ENCODE results near the gene CMIP.

DNA sequence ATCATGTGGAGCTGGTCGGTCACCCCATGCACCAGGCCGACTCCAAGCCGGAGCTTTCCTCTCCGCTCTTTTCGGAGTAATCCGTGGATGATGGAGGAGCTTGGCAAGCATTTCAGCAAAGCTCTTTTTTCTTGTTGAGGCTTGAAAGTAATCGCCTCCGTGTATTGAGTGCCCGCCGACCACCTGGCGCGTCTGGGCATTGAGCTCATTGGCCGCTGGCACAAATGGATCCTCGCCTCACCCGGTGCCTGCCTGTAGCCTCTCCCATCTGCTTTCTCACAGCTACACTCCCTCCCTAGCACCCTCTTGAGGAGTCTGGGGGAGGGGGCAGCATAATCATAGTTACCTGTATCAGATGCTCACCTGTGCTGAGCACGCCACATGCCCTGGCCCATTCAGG, 148.9 kb downstream of the CMIP start:
- TF ChIP-seq POLR2A (IDR thresholded peaks at IDR 0.05) = no peak
- TF ChIP-seq, protein P1, sequence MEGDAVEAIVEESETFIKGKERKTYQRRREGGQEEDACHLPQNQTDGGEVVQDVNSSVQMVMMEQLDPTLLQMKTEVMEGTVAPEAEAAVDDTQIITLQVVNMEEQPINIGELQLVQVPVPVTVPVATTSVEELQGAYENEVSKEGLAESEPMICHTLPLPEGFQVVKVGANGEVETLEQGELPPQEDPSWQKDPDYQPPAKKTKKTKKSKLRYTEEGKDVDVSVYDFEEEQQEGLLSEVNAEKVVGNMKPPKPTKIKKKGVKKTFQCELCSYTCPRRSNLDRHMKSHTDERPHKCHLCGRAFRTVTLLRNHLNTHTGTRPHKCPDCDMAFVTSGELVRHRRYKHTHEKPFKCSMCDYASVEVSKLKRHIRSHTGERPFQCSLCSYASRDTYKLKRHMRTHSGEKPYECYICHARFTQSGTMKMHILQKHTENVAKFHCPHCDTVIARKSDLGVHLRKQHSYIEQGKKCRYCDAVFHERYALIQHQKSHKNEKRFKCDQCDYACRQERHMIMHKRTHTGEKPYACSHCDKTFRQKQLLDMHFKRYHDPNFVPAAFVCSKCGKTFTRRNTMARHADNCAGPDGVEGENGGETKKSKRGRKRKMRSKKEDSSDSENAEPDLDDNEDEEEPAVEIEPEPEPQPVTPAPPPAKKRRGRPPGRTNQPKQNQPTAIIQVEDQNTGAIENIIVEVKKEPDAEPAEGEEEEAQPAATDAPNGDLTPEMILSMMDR (IDR thresholded peaks at IDR 0.05) = no peak
